Measurements from ENCODE around the gene XXYLT1. TPM values are rescaled to one million over a fixed set of nuclear protein-coding genes. Genes with fewer than 3 reads are reported as not detected.
"Not testable (repeated sequence)": the region's sequence is repeated elsewhere in the genome, so short reads cannot be mapped to it uniquely, and the experiment has no call there.

Gene XXYLT1
- total RNA-seq (2014; rRNA removed; shearing (Covaris generic)): 35.7 and 52.3 TPM in 2 replicates

GRCh38 chr3:195270817-195271409 lies at the start of gene XXYLT1:
Gene XXYLT1 (minus strand): TSS chr3:195271159. CDS start chr3:195271058, 101 bp downstream.
- peak; percentile 85 for DNase-seq (ENCODE audit: low spot score)

DNA sequence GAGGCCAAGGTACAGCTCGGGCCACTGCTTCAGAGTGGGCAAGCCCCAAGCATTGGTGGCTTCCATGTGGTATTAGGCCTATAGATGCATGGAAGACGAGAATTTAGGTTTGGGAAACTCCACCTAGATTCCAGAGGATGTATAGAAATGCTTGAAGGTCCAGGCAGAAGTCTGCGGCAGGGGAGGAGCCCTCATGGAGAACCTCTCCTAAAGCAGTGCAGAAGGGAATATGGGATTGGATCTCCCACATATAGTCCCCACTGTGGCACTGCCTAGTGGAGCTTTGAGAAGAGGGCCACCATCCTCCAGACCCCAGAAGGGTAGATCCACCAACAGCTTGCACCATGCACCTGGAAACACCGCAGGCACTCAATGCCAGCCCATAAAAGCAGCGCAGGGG lies 48.1 kb upstream of the XXYLT1 start:
- DNase-seq (ENCODE audit: low spot score): no peak

DNA sequence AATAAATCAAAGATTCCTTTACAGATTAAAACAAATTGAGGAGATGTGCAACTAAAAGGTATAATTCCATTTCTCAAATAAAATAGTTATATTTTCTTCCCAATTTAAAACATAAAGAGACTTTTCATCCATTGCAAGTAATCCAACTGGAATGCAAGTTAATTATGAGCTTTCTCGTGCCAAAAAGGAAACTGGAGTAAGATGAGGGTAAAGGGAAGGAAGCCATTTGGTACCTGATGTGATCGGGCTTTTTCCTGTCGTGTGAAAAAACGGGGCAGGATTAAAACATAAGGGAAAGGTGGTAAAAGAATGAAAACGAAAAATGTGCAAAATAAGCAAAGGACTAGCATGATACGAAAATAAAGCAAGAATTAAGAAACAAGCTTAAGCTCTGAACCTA lies 41.8 kb upstream of the XXYLT1 start:
- DNase-seq (ENCODE audit: low spot score): no peak

- no peak for DNase-seq (ENCODE audit: low spot score)
Measured at GRCh38 chr3:195307711-195308110, 36.8 kb upstream of the XXYLT1 start.

DNA sequence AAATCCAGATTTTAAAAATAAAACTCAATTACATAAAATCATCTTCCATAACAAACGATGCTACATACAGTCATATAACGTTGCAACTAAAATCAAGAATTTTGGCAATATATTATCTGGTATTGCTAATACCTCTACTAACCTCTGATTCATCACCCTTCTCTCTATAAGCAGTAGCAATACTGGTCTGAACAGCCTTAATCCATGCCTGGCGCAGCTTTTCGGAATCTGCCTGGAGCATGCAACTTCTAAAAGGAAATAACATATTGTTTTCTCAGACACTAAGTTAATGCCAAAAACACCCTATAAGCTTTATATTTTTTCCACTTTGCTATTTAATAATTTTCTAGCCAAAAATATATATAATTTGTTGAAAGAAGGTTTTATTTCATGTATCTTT lies 35.4 kb upstream of the XXYLT1 start:
- no peak for DNase-seq (ENCODE audit: low spot score)

- no peak for DNase-seq (ENCODE audit: low spot score)
Measured at GRCh38 chr3:195302431-195302830, 31.5 kb upstream of the XXYLT1 start.

GRCh38 chr3:195297446-195297845 lies 26.5 kb upstream of the XXYLT1 start:
- DNase-seq (ENCODE audit: low spot score): no peak

DNA sequence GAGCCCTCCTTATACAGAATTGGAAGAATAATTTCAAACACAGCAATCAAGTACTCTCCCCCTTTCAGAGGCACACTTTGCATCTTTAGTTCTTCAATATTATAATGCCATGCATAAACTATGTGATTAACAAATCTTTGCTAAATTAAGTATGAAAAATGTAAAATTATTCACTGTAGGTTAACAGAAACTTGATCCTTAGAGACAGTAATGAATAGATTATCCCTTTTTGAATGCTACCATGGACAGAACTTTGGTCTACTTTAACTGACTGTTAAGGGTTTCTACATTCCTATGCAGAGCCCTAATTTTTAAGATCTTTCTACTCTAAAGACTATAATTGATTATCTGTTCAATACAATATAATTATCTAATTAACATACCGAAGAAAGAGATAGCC lies 25.7 kb upstream of the XXYLT1 start:
- no peak for DNase-seq (ENCODE audit: low spot score)

DNA sequence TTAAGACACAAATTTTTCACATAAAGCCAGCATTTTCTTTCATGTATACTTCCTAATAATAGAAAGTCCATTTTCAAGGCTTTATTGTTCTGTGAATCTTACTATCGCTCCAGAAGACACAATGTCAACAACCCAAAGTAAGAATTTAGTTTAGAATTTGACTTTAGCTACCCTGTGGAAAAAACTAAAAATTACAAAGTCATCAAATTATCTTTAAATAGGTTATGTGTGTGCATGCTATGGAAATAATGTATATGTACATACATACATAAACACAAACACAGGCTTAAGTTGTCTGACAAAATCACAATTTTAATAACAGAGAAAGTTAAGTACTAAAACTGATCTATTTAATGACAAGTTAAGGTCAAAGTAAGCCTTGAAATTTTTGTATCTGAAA lies 20.2 kb upstream of the XXYLT1 start:
- no peak for DNase-seq (ENCODE audit: low spot score)

- not testable (repeated sequence) for DNase-seq (ENCODE audit: low spot score)
Measured at GRCh38 chr3:195290643-195291042, 19.7 kb upstream of the XXYLT1 start.

- DNase-seq (ENCODE audit: low spot score): no peak
Measured at GRCh38 chr3:195286115-195286872, 15.3 kb upstream of the XXYLT1 start.

DNA sequence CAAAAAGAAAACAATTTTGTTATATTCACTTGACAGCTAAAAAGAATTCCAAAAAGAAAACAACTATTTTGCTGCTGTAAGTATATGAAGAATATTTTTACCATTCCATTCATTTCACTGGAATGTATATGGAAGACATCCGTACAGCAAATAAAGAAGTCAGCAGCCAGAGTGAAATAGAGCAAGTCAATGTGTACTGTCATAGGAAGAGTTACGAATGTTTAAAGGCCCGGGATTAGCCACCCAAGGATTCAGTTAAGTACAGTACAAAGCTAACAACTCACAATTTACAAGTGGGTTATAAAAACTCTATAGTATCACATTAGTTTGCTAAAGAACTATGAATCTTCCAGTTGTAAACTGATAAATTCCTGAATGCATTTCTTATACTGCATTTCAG lies 14.4 kb upstream of the XXYLT1 start:
- no peak for DNase-seq (ENCODE audit: low spot score)

GRCh38 chr3:195284842-195285241 lies 13.9 kb upstream of the XXYLT1 start:
- no peak for DNase-seq (ENCODE audit: low spot score)

DNA sequence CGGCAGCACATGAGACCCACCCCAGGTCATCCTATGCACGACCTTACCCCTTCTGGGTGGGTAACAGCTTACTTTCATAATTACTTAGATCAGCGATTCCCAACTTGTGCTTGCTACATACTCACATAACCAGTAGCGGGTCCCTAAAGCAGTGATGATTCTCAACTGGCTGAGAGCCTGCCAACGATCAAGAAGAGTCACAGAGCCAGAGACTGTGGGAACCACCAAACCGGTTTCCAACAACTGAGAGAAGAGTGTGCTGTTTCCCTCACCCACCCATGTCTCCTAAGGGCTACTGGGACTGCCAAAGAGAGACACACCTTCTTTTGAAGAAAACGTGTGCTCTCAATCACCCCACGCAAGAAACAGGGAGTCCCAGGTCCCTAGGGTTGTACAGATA lies 12.0 kb upstream of the XXYLT1 start:
- no peak for DNase-seq (ENCODE audit: low spot score)

GRCh38 chr3:195274259-195274966 lies 3.5 kb upstream of the XXYLT1 start:
- no peak for DNase-seq (ENCODE audit: low spot score)

- DNase-seq (ENCODE audit: low spot score): peak; percentile 87
Measured at GRCh38 chr3:195271410-195272243, 668 bp upstream of the XXYLT1 start.

DNA sequence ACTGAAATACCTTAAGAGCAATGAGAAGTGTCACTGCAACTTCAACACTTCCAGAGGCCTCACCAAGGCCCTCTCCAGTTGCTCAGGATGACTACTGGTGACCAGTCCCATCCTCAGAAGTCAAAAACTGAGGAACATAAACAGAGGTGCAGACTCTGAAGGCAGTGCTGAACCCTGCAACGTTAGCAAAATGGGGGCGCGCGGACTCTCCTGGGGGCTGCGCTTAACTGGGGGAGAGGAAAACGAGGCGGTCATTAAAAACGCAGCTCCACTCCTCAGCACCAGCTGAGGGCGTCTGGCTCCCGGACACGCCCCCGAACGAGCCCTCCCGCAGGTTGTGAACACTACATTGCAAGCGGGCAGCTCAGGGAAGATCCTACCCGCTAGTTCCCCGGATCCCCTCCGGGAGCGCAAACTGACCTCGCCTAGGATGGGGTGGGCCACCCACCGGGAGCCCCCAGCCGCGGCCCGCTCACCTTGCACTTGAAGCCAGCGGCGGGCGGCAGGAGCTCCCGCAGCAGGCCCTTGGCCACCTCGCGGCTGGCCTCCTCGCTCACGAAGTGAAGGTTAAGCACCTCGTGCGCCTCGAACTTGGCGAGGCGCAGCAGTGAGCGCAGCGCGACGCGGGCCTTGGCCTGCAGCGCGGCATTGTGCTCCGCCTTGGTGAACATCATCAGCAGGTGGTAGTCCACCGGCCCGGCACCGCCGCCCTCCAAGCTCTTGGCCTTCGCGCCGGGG lies 711 bp downstream of the XXYLT1 start:
- peak; percentile 45 for DNase-seq (ENCODE audit: low spot score)

DNA sequence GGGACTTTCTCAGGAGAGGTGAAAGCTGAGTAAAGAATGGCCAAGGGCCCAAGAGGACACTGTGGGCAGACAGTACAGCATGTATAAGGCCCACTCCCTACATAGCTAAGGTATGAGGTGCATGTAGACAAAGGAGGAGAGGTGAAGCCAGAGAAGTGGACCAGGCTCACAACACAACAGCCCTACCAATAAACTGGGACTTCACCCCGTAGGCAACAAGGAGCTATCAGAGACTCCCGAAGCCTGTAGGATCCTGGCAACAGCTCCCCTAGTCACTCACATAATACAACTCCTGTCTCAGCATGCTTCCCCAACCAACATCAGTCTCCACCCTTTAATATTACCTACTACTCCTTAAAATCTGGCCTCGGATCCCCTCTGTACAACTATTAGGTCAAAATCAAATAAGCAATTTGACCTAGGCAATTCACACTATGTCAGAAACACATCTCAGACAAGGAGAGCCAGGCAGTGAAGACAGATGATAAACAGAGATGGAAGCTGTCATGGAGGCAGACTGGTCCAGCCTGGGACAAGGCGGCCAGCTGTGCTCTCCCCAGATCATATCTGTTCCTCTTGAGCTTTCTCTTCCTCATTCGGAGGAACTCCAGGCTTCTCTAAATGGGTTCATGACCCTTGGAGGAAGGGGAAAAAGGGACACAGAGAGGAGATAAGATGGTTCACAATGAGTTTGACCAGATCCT lies 1.4 kb downstream of the XXYLT1 start:
- no peak for DNase-seq (ENCODE audit: low spot score)

GRCh38 chr3:195268576-195269309 lies 2.2 kb downstream of the XXYLT1 start:
- no peak for DNase-seq (ENCODE audit: low spot score)

DNA sequence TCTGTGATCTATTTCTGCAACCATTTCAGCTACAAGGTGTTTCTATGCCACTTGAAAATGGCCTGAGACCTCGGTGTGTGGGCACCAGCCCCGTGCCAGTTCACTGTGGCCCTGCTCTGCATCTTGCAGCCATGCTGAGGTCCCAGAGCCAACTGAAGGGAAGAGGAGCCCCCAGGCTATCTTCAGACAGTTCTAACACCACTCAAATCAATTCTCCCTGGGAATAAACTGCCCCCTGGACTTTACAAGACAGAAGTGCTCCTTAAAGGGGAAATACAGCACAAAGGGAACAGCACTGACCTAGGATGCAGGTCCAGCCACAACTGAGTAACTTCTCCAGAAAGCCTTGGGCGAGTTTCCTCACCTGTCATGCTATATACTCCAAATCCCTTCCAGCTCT lies 3.9 kb downstream of the XXYLT1 start:
- no peak for DNase-seq (ENCODE audit: low spot score)

Data from H4 (cell line).